Ectodermal cell (in vitro differentiated cells): Measurements from ENCODE around the gene LRMDA.

Experiments
- H3K27ac ChIP-seq: 2 replicates; pipeline ENCODE4 v1.7.0; 2013; ENCODE audit warnings: mild to moderate bottlenecking, low read depth, low read length; ENCODE audit not compliant: insufficient read depth, poor library complexity, severe bottlenecking
- H3K27me3 ChIP-seq: 2 replicates; pipeline ENCODE4 v1.7.0; 2013; ENCODE audit warnings: mild to moderate bottlenecking, low read length; ENCODE audit not compliant: insufficient read depth, control insufficient read depth, poor library complexity, severe bottlenecking
- H3K36me3 ChIP-seq: one replicate; pipeline ENCODE4 v1.7.0; 2013; ENCODE audit warnings: low read length; ENCODE audit not compliant: control insufficient read depth, insufficient read depth
- H3K4me1 ChIP-seq: one replicate; pipeline ENCODE4 v1.7.0; 2013; ENCODE audit warnings: low read length; ENCODE audit not compliant: control insufficient read depth, insufficient read depth
- H3K4me3 ChIP-seq: 2 replicates; pipeline ENCODE4 v1.7.0; 2013; ENCODE audit warnings: low read depth, low read length, control low read depth; ENCODE audit not compliant: insufficient read depth
- H3K9me3 ChIP-seq: 2 replicates; pipeline ENCODE4 v1.7.0; 2013; ENCODE audit warnings: mild to moderate bottlenecking, low read length, moderate library complexity; ENCODE audit not compliant: control insufficient read depth
- WGBS, 2 experiments: methylation state at CpG; one replicate each; pipeline ENCODE4 v1.1.7; 2013; ENCODE audit warnings: missing lambda C conversion rate in 2 of 2; 5-methylcytosine and 5-hydroxymethylcytosine counted together

LRMDA gene

GRCh38 chr10:75976681-75977080 lies 545.3 kb downstream of the LRMDA start:
- 96 to 97% methylated on average over 3 of the region's 3 CpGs for WGBS, 2 experiments
- no peak overlapping the region for H3K27ac ChIP-seq
- H3K27me3 ChIP-seq: no peaks in the 10 kb centered on the region
- H3K4me3 ChIP-seq: no peak overlapping the region
- H3K36me3 ChIP-seq: no peaks in the 10 kb centered on the region
- H3K4me1 ChIP-seq: no peaks in the 10 kb centered on the region
- no peaks in the 10 kb centered on the region for H3K9me3 ChIP-seq

GRCh38 chr10:75977139-75977538 lies 545.7 kb downstream of the LRMDA start:
- Histone ChIP-seq H3K4me1 (no peaks in the 10 kb centered on the region), H3K4me3 (no peak overlapping the region), H3K9me3 (no peaks in the 10 kb centered on the region), H3K36me3 (no peaks in the 10 kb centered on the region), H3K27ac (no peak overlapping the region), H3K27me3 (no peaks in the 10 kb centered on the region)
- 91 to 95% methylated on average over 4 of the region's 4 CpGs for WGBS, 2 experiments

GRCh38 chr10:75978213-75978612 lies 546.8 kb downstream of the LRMDA start:
- Histone ChIP-seq H3K27me3 (no peaks in the 10 kb centered on the region), H3K4me1 (no peaks in the 10 kb centered on the region)

DNA sequence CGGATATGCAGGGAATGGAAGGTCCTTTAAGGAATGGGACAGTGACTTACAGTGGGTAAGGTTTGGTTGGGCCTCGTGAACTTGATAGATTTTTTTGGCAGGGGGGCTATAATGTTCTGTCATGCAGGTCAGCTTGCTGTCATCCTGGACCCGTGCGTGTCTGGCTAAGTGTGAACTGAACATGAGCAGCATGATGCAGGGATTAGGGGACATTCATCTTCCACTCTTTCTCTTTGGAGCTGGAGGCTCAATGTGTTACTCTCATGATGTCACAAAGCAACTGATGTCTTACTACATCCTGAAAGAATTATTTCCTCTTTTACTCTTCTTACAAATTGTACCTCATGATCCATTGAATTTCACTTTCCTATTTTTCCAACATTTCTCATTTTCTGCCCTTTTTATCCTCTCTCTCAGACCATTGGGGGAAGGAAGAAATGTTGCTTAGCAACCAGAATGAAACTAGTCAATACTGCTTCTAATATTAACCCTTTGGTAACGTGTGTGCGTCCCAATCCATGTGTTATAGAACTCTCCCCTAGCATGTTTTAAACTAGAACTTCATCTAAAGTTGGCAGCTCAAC lies 549.1 kb downstream of the LRMDA start:
- no peak overlapping the region for H3K27ac ChIP-seq
- no peaks in the 10 kb centered on the region for H3K9me3 ChIP-seq
- WGBS, 2 experiments: 93 to 94% methylated on average over 6 of the region's 6 CpGs
- no peaks in the 10 kb centered on the region for H3K4me1 ChIP-seq
- H3K36me3 ChIP-seq: no peaks in the 10 kb centered on the region
- H3K4me3 ChIP-seq: no peak overlapping the region
- no peaks in the 10 kb centered on the region for H3K27me3 ChIP-seq

More at GRCh38 chr10:75978213-75978612, 546.8 kb downstream of the LRMDA start:
- H3K27ac ChIP-seq: no peak overlapping the region
- WGBS, 2 experiments: 83 to 90% methylated on average over 4 of the region's 4 CpGs
- no peaks in the 10 kb centered on the region for H3K9me3 ChIP-seq
- no peaks in the 10 kb centered on the region for H3K36me3 ChIP-seq
- no peak overlapping the region for H3K4me3 ChIP-seq

DNA sequence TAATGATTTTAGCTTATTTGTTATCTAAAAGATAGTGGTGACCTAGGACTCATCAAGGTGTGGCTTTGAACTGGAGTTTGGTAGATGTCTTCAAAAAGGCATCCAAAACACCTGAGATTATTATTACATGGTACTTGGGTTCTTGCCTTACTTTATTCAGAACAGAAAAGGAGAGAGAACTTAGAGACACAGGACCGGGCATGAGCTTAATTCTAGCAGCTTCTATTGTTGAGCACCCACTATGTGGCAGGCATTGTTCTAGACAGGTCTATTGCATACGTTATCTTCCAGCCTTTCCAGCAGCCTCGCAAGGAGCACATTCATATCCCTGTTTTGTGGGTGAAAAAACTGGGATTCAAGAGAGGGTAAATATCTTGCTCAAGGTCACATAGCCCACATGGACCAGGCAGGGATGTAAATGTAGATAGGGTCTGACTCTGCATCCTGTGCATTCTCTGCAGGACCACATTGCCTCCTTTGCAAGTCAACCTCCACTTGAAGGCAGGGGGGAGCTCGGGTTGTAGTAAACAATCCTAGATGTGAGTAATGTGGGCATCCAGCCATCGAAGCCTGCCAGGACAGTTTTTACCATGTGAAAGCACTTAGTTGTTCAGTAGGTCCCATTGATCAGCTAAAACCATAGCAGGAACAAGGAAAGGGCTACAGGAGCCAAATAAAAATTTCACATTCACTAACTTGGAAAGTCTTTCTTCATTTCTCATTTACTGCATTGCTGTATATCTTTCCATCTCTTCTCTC lies 551.4 kb downstream of the LRMDA start:
- Histone ChIP-seq H3K9me3 (no peaks in the 10 kb centered on the region), H3K36me3 (no peaks in the 10 kb centered on the region)
- 90 to 91% methylated on average over 5 of the region's 5 CpGs for WGBS, 2 experiments

GRCh38 chr10:75984067-75984466 lies 552.6 kb downstream of the LRMDA start:
- H3K4me1 ChIP-seq: no peaks in the 10 kb centered on the region
- WGBS, 2 experiments: 83 to 85% methylated on average over 7 of the region's 7 CpGs

More for the DNA sequence above, 551.4 kb downstream of the LRMDA start:
- Histone ChIP-seq H3K4me3 (no peak overlapping the region), H3K27me3 (no peaks in the 10 kb centered on the region), H3K4me1 (no peaks in the 10 kb centered on the region), H3K27ac (no peak overlapping the region)

DNA sequence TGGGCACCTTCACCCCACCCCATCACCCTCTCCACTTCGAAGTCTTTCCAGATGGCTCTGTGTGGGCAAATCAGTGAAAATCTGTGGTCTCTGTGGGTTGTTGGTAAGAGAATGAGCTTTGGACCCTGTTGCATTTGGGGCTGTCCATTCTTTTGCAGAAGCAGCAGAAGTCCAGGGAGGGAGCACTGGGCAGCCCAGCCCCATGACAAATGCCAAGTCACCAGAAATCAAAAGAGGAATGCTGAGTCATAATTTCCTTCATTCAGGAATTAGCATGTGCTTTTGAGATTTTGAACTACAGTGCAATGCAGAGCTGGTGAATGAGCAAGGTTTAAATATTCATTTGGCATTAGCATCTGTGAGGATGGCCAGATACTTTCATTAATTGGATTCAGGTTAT lies 556.2 kb downstream of the LRMDA start:
- Histone ChIP-seq H3K36me3 (no peaks in the 10 kb centered on the region), H3K4me1 (no peaks in the 10 kb centered on the region), H3K27ac (no peak overlapping the region), H3K9me3 (no peaks in the 10 kb centered on the region), H3K4me3 (no peak overlapping the region), H3K27me3 (no peaks in the 10 kb centered on the region)
- WGBS, 2 experiments: 100% methylated on average over 1 of the region's 1 CpG

More at GRCh38 chr10:75984067-75984466, 552.6 kb downstream of the LRMDA start:
- Histone ChIP-seq H3K36me3 (no peaks in the 10 kb centered on the region), H3K4me3 (no peak overlapping the region), H3K27me3 (no peaks in the 10 kb centered on the region), H3K27ac (no peak overlapping the region), H3K9me3 (no peaks in the 10 kb centered on the region)

GRCh38 chr10:75994357-75995040 lies 563.1 kb downstream of the LRMDA start:
- no peak overlapping the region for H3K27ac ChIP-seq
- H3K36me3 ChIP-seq: no peaks in the 10 kb centered on the region
- H3K4me3 ChIP-seq: no peak overlapping the region
- no peaks in the 10 kb centered on the region for H3K27me3 ChIP-seq
- no peaks in the 10 kb centered on the region for H3K4me1 ChIP-seq
- WGBS, 2 experiments: 87 to 91% methylated on average over 9 of the region's 9 CpGs
- H3K9me3 ChIP-seq: no peaks in the 10 kb centered on the region

DNA sequence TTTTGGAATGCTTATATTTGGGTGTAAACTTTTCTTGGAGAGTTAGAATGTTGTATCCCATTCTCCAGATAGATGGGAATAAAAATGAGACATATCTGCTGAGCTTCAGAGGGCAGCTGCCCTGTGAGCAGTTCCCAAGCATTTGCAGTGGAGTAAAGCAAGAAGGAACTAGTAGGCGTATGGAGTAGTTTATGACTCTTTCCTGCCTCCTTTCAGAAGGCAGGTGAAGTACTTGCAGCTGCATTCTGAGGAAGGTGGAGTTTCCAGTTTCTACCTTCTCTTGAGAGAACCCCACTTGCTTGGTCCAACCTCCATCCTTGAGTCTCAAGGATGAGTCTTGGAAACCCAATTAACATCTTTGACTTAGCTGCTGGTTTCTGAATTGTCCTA lies 563.6 kb downstream of the LRMDA start:
- Histone ChIP-seq H3K27me3 (no peaks in the 10 kb centered on the region), H3K4me3 (no peak overlapping the region)
- WGBS, 2 experiments: 93 to 100% methylated on average over 1 of the region's 1 CpG

GRCh38 chr10:75995720-75996119 lies 564.3 kb downstream of the LRMDA start:
- WGBS, 2 experiments: 86 to 94% methylated on average over 1 of the region's 1 CpG
- no peaks in the 10 kb centered on the region for H3K4me1 ChIP-seq
- H3K9me3 ChIP-seq: no peaks in the 10 kb centered on the region
- H3K36me3 ChIP-seq: no peaks in the 10 kb centered on the region
- H3K27me3 ChIP-seq: no peaks in the 10 kb centered on the region
- H3K27ac ChIP-seq: no peak overlapping the region
- H3K4me3 ChIP-seq: no peak overlapping the region

More for the DNA sequence above, 563.6 kb downstream of the LRMDA start:
- H3K27ac ChIP-seq: no peak overlapping the region
- H3K9me3 ChIP-seq: no peaks in the 10 kb centered on the region
- H3K36me3 ChIP-seq: no peaks in the 10 kb centered on the region
- no peaks in the 10 kb centered on the region for H3K4me1 ChIP-seq
